Panc1 (cell line): Measurements from ENCODE around the gene FBXW4. TPM values are rescaled to one million over a fixed set of nuclear protein-coding genes. Genes with fewer than 3 reads are reported as not detected.

Source experiments
- ATAC-seq: fragments of 200-7000 bp; cut with Tn5 transposase; 2 replicates; pipeline ENCODE4 v1.9.1; 2020; ENCODE audit warnings: mild to moderate bottlenecking, moderate library complexity
- BruUV-seq: library from RNA; stranded (reverse); fragments of 400-500 nt; replicated peaks from 2 replicates; lab custom pipeline; 2021; lab: Mats Ljungman, UMichigan
- CTCF ChIA-PET: fragments of 300-600 bp; sonication (Branson Sonifier 250); formaldehyde crosslinking; loops from one replicate; lab custom pipeline; 2022; ENCODE audit warnings: antibody characterized with exemption; lab: Charles Lee
- POLR2A ChIA-PET: fragments of 300-600 bp; sonication (Branson Sonifier 250); formaldehyde crosslinking; loops from one replicate; lab custom pipeline; 2022; ENCODE audit warnings: antibody characterized with exemption; lab: Charles Lee
- DNase-seq: peaks from one replicate; pipeline ENCODE4 v3.0.0-alpha.2; 2010; ENCODE audit warnings: low read depth, low spot score
- H3K27ac ChIP-seq: 2 replicates; pipeline ENCODE4 v1.5.1; 2011; ENCODE audit warnings: mild to moderate bottlenecking, low read length, inconsistent platforms
- H3K27me3 ChIP-seq: fragments of 200-500 bp; sonication (Bioruptor generic); 2 replicates; pipeline ENCODE4 v1.6.0; 2014; ENCODE audit warnings: low read length, inconsistent platforms; ENCODE audit not compliant: control insufficient read depth, insufficient read depth
- H3K36me3 ChIP-seq: fragments of 200-500 bp; sonication (Bioruptor generic); 2 replicates; pipeline ENCODE4 v1.5.1; 2014; ENCODE audit warnings: inconsistent platforms, mild to moderate bottlenecking, low read length, moderate library complexity; ENCODE audit not compliant: control insufficient read depth, insufficient read depth
- H3K4me1 ChIP-seq: 2 replicates; pipeline ENCODE4 v1.5.1; 2011; ENCODE audit warnings: inconsistent platforms, mild to moderate bottlenecking, low read length, moderate library complexity; ENCODE audit not compliant: control insufficient read depth, insufficient read depth
- H3K4me3 ChIP-seq, 2 experiments: 2 replicates each; pipeline ENCODE4 v1.5.1; 2011 to 2012; ENCODE audit warnings: low read depth in 2 of 2, low read length in 2 of 2, mild to moderate bottlenecking in 2 of 2, inconsistent platforms in 1 of 2, moderate library complexity in 1 of 2
- H3K9me3 ChIP-seq: fragments of 200-500 bp; sonication (Bioruptor generic); 2 replicates; pipeline ENCODE4 v1.5.1; 2014; ENCODE audit warnings: low read depth, mild to moderate bottlenecking, inconsistent platforms, low read length, moderate library complexity; ENCODE audit not compliant: control insufficient read depth, insufficient read depth
- POLR2AphosphoS5 ChIP-seq: IDR thresholded peaks from 2 replicates; pipeline ENCODE4 v1.6.1; 2012; ENCODE audit warnings: mild to moderate bottlenecking, low read depth, low read length, moderate library complexity
- SIN3A ChIP-seq: IDR thresholded peaks from 2 replicates; pipeline ENCODE4 v1.6.1; 2012; ENCODE audit warnings: low read depth, mild to moderate bottlenecking, low read length, moderate library complexity, borderline replicate concordance; ENCODE audit not compliant: insufficient read depth
- TCF7L2 ChIP-seq: IDR thresholded peaks from 2 replicates; pipeline ENCODE4 v1.6.1; 2011; ENCODE audit warnings: mild to moderate bottlenecking, low read depth, low read length, inconsistent platforms
- in situ Hi-C: cut with HindIII; loops from 2 replicates; pipeline ENCODE4 v1.10.0; 2016; ENCODE audit warnings: low sequenced_read_pairs, low pct_unique_long_range_greater_than_20kb
- intact Hi-C: fragments of 100-400 bp; cut with micrococcal nuclease; formaldehyde crosslinking; loops from one replicate; pipeline ENCODE4 v1.10.0; 2022; ENCODE audit not compliant: unreplicated experiment
- total RNA-seq: library from RNA; stranded (reverse); gene quantifications from one replicate; pipeline ENCODE4 v1.2.1, GENCODE V29; 2021; ENCODE audit not compliant: unreplicated experiment
- TF ChIP-seq, protein P1 (sequence below), 2 experiments: IDR thresholded peaks; 2 replicates each; pipeline ENCODE4 v1.6.1; 2011 to 2012; ENCODE audit warnings: low read depth in 2 of 2, control low read depth in 1 of 2, low read length in 1 of 2, mild to moderate bottlenecking in 1 of 2, moderate library complexity in 1 of 2; ENCODE audit not compliant: insufficient read depth in 1 of 2
- TF ChIP-seq, protein P2 (sequence below): fragments of 450-650 bp; IDR thresholded peaks from 2 replicates; pipeline ENCODE4 v1.5.1; 2017; ENCODE audit warnings: mild to moderate bottlenecking

FBXW4 gene
- total RNA-seq, 1 experiment from 2014 or later: 61.5 TPM

DNA sequence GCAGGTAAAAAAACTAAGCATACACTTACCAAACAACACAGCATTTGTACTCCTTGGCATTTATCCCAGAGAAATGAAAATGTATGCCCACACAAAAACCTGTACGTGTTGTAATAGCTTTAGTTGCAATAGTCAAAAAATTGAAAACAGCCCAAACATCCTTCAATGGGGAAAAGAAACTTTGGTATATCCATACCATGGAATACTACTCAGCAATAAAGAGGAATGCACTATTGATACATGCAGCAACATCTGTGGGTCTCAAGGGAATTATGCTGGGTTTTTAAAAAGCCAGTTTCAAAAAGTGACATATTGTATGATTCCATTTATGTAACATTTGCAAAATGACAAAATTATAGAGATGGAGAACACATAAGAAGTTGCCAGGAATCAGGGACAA, 71.4 kb downstream of the FBXW4 start:
- ChIA-PET POLR2A (interaction anchor here (0.7 kb wide), 1 partner anchor 55 kb away, joined by 4 read pairs; no protein-coding TSS in a partner anchor), CTCF (no interaction called here)
- DNase-seq (no peak), ATAC-seq (no peak)
- H3K4me3 ChIP-seq: no peak overlapping the region
- H3K27me3 ChIP-seq: no peaks in the 10 kb centered on the region
- TF ChIP-seq, protein P1, sequence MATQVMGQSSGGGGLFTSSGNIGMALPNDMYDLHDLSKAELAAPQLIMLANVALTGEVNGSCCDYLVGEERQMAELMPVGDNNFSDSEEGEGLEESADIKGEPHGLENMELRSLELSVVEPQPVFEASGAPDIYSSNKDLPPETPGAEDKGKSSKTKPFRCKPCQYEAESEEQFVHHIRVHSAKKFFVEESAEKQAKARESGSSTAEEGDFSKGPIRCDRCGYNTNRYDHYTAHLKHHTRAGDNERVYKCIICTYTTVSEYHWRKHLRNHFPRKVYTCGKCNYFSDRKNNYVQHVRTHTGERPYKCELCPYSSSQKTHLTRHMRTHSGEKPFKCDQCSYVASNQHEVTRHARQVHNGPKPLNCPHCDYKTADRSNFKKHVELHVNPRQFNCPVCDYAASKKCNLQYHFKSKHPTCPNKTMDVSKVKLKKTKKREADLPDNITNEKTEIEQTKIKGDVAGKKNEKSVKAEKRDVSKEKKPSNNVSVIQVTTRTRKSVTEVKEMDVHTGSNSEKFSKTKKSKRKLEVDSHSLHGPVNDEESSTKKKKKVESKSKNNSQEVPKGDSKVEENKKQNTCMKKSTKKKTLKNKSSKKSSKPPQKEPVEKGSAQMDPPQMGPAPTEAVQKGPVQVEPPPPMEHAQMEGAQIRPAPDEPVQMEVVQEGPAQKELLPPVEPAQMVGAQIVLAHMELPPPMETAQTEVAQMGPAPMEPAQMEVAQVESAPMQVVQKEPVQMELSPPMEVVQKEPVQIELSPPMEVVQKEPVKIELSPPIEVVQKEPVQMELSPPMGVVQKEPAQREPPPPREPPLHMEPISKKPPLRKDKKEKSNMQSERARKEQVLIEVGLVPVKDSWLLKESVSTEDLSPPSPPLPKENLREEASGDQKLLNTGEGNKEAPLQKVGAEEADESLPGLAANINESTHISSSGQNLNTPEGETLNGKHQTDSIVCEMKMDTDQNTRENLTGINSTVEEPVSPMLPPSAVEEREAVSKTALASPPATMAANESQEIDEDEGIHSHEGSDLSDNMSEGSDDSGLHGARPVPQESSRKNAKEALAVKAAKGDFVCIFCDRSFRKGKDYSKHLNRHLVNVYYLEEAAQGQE (IDR thresholded peaks at IDR 0.05; ENCODE audit: insufficient read depth in 1 of 2, low read depth in 2 of 2, low read length in 1 of 2): no peak
- TF ChIP-seq, protein P2, sequence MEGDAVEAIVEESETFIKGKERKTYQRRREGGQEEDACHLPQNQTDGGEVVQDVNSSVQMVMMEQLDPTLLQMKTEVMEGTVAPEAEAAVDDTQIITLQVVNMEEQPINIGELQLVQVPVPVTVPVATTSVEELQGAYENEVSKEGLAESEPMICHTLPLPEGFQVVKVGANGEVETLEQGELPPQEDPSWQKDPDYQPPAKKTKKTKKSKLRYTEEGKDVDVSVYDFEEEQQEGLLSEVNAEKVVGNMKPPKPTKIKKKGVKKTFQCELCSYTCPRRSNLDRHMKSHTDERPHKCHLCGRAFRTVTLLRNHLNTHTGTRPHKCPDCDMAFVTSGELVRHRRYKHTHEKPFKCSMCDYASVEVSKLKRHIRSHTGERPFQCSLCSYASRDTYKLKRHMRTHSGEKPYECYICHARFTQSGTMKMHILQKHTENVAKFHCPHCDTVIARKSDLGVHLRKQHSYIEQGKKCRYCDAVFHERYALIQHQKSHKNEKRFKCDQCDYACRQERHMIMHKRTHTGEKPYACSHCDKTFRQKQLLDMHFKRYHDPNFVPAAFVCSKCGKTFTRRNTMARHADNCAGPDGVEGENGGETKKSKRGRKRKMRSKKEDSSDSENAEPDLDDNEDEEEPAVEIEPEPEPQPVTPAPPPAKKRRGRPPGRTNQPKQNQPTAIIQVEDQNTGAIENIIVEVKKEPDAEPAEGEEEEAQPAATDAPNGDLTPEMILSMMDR: no peak
- TF ChIP-seq SIN3A: no peak
- intact Hi-C loops (no loop called here), in situ Hi-C loops (no loop called here)
- H3K9me3 ChIP-seq: no peaks in the 10 kb centered on the region
- H3K27ac ChIP-seq: no peak overlapping the region
- no peaks in the 10 kb centered on the region for H3K4me1 ChIP-seq
- no peaks in the 10 kb centered on the region for H3K36me3 ChIP-seq
- no TSS peak for BruUV-seq

DNA sequence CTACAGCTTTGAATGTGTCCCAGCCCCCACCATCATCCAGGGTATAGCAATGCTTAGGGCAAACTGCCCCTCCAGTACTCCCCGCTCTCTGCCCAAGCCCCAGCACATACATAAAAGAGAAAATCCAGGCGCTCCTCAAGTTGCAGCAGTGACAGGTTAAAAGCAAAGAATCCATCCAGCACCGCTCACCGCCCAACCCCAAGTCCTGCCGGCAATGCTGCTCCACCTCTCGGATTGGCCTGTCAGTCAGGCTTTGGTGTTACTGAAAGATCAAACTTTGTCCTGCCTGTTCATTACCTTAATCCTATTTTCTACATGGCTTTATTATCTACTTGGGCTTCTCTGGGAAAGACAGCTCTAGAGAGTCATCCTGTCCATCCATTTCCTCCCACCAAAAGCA, 75.0 kb downstream of the FBXW4 start:
- ChIA-PET POLR2A (no interaction called here), CTCF (no interaction called here)
- BruUV-seq: no TSS peak
- no peak for DNase-seq
- Histone ChIP-seq H3K4me3 (no peak overlapping the region), H3K4me1 (no peaks in the 10 kb centered on the region), H3K9me3 (no peaks in the 10 kb centered on the region), H3K27me3 (no peaks in the 10 kb centered on the region), H3K36me3 (no peaks in the 10 kb centered on the region; the same call in 1 of the 2 replicates), H3K27ac (no peak overlapping the region)
- intact Hi-C loops (no loop called here), in situ Hi-C loops (no loop called here)
- ATAC-seq: no peak
- TF ChIP-seq TCF7L2: no peak
- TF ChIP-seq POLR2AphosphoS5: no peak
- TF ChIP-seq, protein P1 (IDR thresholded peaks at IDR 0.05; ENCODE audit: insufficient read depth in 1 of 2, low read depth in 2 of 2, low read length in 1 of 2): no peak
- TF ChIP-seq, protein P2: no peak
- no peak for TF ChIP-seq SIN3A
